LNCAP (cell line): ENCODE measurements around the gene CHRNE.

Source experiments
- CTCF ChIP-seq: fragments of 450-650 bp; IDR thresholded peaks from 2 replicates; pipeline ENCODE4 v1.5.1; 2017; ENCODE audit warnings: mild to moderate bottlenecking

Gene CHRNE

GRCh38 chr17:4928881-4929280 is 26.0 kb upstream of the CHRNE start:
- no peak for TF ChIP-seq CTCF

- no peak for TF ChIP-seq CTCF
These were observed 18.4 kb upstream of the CHRNE start for GRCh38 chr17:4921320-4921719.

GRCh38 chr17:4920351-4921048 is 17.6 kb upstream of the CHRNE start:
- TF ChIP-seq CTCF: no peak

GRCh38 chr17:4919511-4920047 is 16.7 kb upstream of the CHRNE start:
- no peak for TF ChIP-seq CTCF

GRCh38 chr17:4913994-4914393 is 11.1 kb upstream of the CHRNE start:
- no peak for TF ChIP-seq CTCF

- TF ChIP-seq CTCF: peak; percentile 80
These were observed 6.0 kb upstream of the CHRNE start for GRCh38 chr17:4908711-4909496.

- no peak for TF ChIP-seq CTCF
These were observed 5.4 kb upstream of the CHRNE start for GRCh38 chr17:4908301-4908700.
